Upper lobe of left lung (tissue), 4 donors: ENCODE results near the gene APAF1.

Source experiments
- EP300 ChIP-seq, 4 donors: sonication (generic); formaldehyde crosslinking; IDR thresholded peaks; one replicate each; pipeline ENCODE4 v1.5.1; 2017; ENCODE audit warnings: antibody characterized with exemption in 4 of 4, control low read depth in 2 of 4
- POLR2A ChIP-seq, 4 donors: fragments of 450-650 bp; IDR thresholded peaks; one replicate each; pipeline ENCODE4 v1.5.1; 2016 to 2017; ENCODE audit warnings: antibody characterized with exemption in 4 of 4, mild to moderate bottlenecking in 2 of 4
- POLR2AphosphoS5 ChIP-seq, 2 donors: sonication (generic); formaldehyde crosslinking; IDR thresholded peaks; one replicate each; pipeline ENCODE4 v1.5.1; 2017; ENCODE audit warnings: antibody characterized with exemption in 2 of 2
- TF ChIP-seq, protein P1 (sequence below), 6 experiments: fragments of 450-650 bp in 4 of 6; fragments of 200-600 bp in 2 of 6; sonication (generic) in 2 of 6; IDR thresholded peaks; one replicate each; pipeline ENCODE4 v1.5.1; 2016 to 2019; ENCODE audit warnings: antibody characterized with exemption in 6 of 6

DNA sequence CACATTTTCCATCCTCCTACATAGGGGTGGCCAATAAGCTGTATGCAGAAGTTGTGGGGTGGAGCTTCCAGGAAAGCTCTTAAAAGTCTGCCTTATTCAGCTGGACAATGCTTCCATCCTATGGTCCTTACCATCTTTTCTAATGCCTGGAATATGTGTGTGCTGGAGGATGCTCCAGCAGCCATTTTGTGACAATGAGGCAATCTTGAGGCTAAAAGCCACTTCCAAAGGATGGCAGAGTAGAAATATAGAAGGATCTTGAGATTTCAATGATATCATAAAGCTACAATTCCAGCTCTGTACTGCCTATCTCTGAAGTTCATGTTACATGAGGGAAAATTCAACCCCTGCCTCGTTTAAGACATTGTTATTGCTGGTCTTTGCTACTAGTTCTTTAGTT is 95.7 kb downstream of the APAF1 start:
- TF ChIP-seq, protein P1, sequence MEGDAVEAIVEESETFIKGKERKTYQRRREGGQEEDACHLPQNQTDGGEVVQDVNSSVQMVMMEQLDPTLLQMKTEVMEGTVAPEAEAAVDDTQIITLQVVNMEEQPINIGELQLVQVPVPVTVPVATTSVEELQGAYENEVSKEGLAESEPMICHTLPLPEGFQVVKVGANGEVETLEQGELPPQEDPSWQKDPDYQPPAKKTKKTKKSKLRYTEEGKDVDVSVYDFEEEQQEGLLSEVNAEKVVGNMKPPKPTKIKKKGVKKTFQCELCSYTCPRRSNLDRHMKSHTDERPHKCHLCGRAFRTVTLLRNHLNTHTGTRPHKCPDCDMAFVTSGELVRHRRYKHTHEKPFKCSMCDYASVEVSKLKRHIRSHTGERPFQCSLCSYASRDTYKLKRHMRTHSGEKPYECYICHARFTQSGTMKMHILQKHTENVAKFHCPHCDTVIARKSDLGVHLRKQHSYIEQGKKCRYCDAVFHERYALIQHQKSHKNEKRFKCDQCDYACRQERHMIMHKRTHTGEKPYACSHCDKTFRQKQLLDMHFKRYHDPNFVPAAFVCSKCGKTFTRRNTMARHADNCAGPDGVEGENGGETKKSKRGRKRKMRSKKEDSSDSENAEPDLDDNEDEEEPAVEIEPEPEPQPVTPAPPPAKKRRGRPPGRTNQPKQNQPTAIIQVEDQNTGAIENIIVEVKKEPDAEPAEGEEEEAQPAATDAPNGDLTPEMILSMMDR (IDR thresholded peaks at IDR 0.05), result no peak
- TF ChIP-seq EP300 (IDR thresholded peaks at IDR 0.05), result no peak
- TF ChIP-seq POLR2A (IDR thresholded peaks at IDR 0.05), result no peak
- TF ChIP-seq POLR2AphosphoS5 (IDR thresholded peaks at IDR 0.05), result no peak
